ENCODE results near the gene POC1A. TPM values are rescaled to one million over a fixed set of nuclear protein-coding genes. Genes with fewer than 3 reads are reported as not detected.

POC1A gene
- total and polyA plus RNA-seq, 2 donors (not counting 3 experiments of a cell fraction or from before 2014, with no cell fraction given), result 14.8 to 19.4 TPM

DNA sequence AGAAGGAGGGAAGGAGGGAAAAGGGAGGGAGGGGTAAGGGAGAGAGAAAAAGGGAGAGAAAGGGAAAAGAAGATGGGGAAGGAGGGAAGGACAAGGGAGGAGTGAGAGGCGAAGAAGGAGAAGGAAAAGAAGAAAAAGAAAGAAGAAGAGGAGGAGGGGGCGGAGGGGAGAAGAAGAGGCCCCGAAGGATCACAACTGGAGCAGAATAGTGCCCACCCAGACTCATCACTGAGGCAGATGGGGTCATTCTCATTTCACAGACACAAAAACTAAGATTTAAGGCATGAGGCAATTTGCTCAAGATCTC lies 41.0 kb upstream of the POC1A start:
- H3K9ac ChIP-seq (replicated peaks; ENCODE audit: extremely low read depth, insufficient read depth, low read length), result no peak overlapping the region
- no peaks in the 10 kb centered on the region for H3K27me3 ChIP-seq (ENCODE audit: control insufficient read depth in 2 of 2, insufficient read depth in 2 of 2, low read length in 2 of 2)
- no TSS peak for BruUV-seq (replicated peaks)
- H3K27ac ChIP-seq (ENCODE audit: insufficient read depth, low read depth, low read length), result no peak overlapping the region
- H3K4me3 ChIP-seq (replicated peaks in 1 of 3; ENCODE audit: insufficient read depth in 1 of 3, low read depth in 1 of 3, low read length in 3 of 3), result no peak overlapping the region
- no peak for FAIRE-seq
- H4K20me1 ChIP-seq (replicated peaks; ENCODE audit: control insufficient read depth, extremely low read depth, insufficient read depth, low read length), result no peaks in the 10 kb centered on the region
- no peak for TF ChIP-seq EZH2 (IDR thresholded peaks at IDR 0.05; ENCODE audit: borderline replicate concordance, low read depth, low read length, severe bottlenecking)
- ChIA-PET POLR2A (no interaction called here), CTCF (no interaction called here)
- no peak overlapping the region for H2AFZ ChIP-seq (ENCODE audit: low read depth, low read length)
- no peaks in the 10 kb centered on the region for H3K9me1 ChIP-seq (replicated peaks; ENCODE audit: control insufficient read depth, extremely low read depth, insufficient read depth, low read length)
- H3K4me2 ChIP-seq (ENCODE audit: insufficient read depth, low read length), result no peak overlapping the region
- peaks cover 15% of the 10 kb centered on the region for H3K79me2 ChIP-seq (ENCODE audit: control insufficient read depth, insufficient read depth, low read length)
- H3K9me3 ChIP-seq (replicated peaks; ENCODE audit: control insufficient read depth, insufficient read depth, low read length), result no peaks in the 10 kb centered on the region
- H3K4me1 ChIP-seq (ENCODE audit: control insufficient read depth, extremely low read depth, insufficient read depth, low read length), result peaks cover 17% of the 10 kb centered on the region
- DNase-seq (ENCODE audit: low read depth, low spot score), result no peak
- H3K36me3 ChIP-seq (ENCODE audit: control insufficient read depth in 2 of 2, extremely low read depth in 1 of 2, insufficient read depth in 2 of 2, low read length in 2 of 2), result no peaks in the 10 kb centered on the region
- dilution Hi-C loops (cut with MboI; ENCODE audit: extremely low pct_ligation_motif_present, low sequenced_read_pairs) (no loop called here), intact Hi-C loops (cut with micrococcal nuclease) (loop anchor here (5.0 kb wide), 1 partner anchor 193 kb away; no protein-coding TSS in a partner anchor)

DNA sequence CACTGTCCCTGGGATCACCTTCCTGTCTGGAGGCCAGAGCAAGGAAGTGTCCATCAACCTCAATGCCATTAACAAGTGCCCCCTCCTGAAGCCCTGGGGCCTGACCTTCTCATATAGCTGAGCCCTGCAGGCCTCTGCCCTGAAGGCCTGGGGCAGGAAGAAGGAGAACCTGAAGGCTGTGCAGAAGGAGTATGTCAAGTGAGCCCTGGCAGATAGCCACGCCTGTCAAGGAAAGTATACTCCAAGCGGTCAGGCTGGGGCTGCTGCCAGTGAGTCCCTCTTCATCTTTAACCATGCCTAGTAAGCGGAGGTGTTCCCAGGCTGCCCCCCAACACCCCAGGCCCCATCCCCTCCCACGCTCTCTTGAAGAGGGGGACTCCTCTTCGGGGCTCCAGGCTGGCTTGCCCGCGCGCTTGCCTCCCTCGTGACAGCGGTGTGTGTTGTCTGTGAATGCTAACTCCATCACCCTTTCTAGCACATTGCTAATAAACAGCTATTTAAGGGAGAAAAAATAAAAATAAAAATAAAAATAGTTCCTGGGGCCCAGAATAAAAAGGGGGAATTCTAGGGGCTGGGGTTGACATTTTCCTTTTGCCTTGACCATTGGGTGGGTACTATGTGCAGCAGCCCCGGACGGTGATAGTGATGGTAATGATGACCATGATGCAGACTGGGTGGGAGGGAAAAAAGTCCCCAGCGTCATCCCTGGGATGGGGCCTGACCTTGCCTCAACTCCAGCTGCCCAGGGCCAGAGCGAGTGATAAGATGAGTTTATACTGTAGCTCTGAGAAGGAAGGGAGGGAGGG lies 40.5 kb upstream of the POC1A start:
- Histone ChIP-seq H3K4me3 (replicated peaks in 1 of 3; ENCODE audit: insufficient read depth in 1 of 3, low read depth in 1 of 3, low read length in 3 of 3) (no peak overlapping the region), H4K20me1 (replicated peaks; ENCODE audit: control insufficient read depth, extremely low read depth, insufficient read depth, low read length) (no peaks in the 10 kb centered on the region), H3K36me3 (ENCODE audit: control insufficient read depth in 2 of 2, extremely low read depth in 1 of 2, insufficient read depth in 2 of 2, low read length in 2 of 2) (no peaks in the 10 kb centered on the region), H3K4me1 (ENCODE audit: control insufficient read depth, extremely low read depth, insufficient read depth, low read length) (peaks cover 17% of the 10 kb centered on the region), H3K27ac (ENCODE audit: insufficient read depth, low read depth, low read length) (no peak overlapping the region), H3K79me2 (ENCODE audit: control insufficient read depth, insufficient read depth, low read length) (peaks cover 15% of the 10 kb centered on the region), H2AFZ (ENCODE audit: low read depth, low read length) (no peak overlapping the region), H3K27me3 (ENCODE audit: control insufficient read depth in 2 of 2, insufficient read depth in 2 of 2, low read length in 2 of 2) (no peaks in the 10 kb centered on the region), H3K9me3 (replicated peaks; ENCODE audit: control insufficient read depth, insufficient read depth, low read length) (no peaks in the 10 kb centered on the region), H3K9me1 (replicated peaks; ENCODE audit: control insufficient read depth, extremely low read depth, insufficient read depth, low read length) (no peaks in the 10 kb centered on the region), H3K4me2 (ENCODE audit: insufficient read depth, low read length) (no peak overlapping the region), H3K9ac (replicated peaks; ENCODE audit: extremely low read depth, insufficient read depth, low read length) (no peak overlapping the region)
- ChIA-PET POLR2A (no interaction called here), CTCF (interaction anchor here (0.7 kb wide), 1 partner anchor 8 kb away, joined by 3 read pairs; no protein-coding TSS in a partner anchor)
- intact Hi-C loops (cut with micrococcal nuclease), result loop anchor here (5.0 kb wide), 1 partner anchor 192 kb away; no protein-coding TSS in a partner anchor
- DNase-seq (ENCODE audit: low read depth, low spot score) (no peak), FAIRE-seq (no peak)
- dilution Hi-C loops (cut with MboI; ENCODE audit: extremely low pct_ligation_motif_present, low sequenced_read_pairs), result no loop called here
- BruUV-seq (replicated peaks), result no TSS peak
- TF ChIP-seq, protein P1, sequence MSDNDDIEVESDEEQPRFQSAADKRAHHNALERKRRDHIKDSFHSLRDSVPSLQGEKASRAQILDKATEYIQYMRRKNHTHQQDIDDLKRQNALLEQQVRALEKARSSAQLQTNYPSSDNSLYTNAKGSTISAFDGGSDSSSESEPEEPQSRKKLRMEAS (IDR thresholded peaks at IDR 0.05; ENCODE audit: insufficient read depth, insufficient read length), result no peak
- TF ChIP-seq GATA2 (IDR thresholded peaks at IDR 0.05; ENCODE audit: insufficient read depth, insufficient read length, low read depth, low read length), result no peak
- no peak for TF ChIP-seq POLR2AphosphoS5 (IDR thresholded peaks at IDR 0.05; ENCODE audit: insufficient read depth, low read depth, low read length)
- no peak for TF ChIP-seq MYC (IDR thresholded peaks at IDR 0.05; ENCODE audit: low read depth, low read length)
- TF ChIP-seq, protein P2, sequence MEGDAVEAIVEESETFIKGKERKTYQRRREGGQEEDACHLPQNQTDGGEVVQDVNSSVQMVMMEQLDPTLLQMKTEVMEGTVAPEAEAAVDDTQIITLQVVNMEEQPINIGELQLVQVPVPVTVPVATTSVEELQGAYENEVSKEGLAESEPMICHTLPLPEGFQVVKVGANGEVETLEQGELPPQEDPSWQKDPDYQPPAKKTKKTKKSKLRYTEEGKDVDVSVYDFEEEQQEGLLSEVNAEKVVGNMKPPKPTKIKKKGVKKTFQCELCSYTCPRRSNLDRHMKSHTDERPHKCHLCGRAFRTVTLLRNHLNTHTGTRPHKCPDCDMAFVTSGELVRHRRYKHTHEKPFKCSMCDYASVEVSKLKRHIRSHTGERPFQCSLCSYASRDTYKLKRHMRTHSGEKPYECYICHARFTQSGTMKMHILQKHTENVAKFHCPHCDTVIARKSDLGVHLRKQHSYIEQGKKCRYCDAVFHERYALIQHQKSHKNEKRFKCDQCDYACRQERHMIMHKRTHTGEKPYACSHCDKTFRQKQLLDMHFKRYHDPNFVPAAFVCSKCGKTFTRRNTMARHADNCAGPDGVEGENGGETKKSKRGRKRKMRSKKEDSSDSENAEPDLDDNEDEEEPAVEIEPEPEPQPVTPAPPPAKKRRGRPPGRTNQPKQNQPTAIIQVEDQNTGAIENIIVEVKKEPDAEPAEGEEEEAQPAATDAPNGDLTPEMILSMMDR (IDR thresholded peaks at IDR 0.05; ENCODE audit: extremely low read depth in 1 of 2, insufficient read depth in 1 of 2, low read depth in 1 of 2, low read length in 2 of 2), result no peak
- no peak for TF ChIP-seq POLR2A (IDR thresholded peaks at IDR 0.05; ENCODE audit: low read depth, low read length)
- no peak for TF ChIP-seq FOS (IDR thresholded peaks at IDR 0.05; ENCODE audit: borderline replicate concordance, insufficient read depth, low read length)
- TF ChIP-seq JUN (IDR thresholded peaks at IDR 0.05; ENCODE audit: borderline replicate concordance, insufficient read depth, insufficient read length, low read depth), result no peak
- no peak for TF ChIP-seq EZH2 (IDR thresholded peaks at IDR 0.05; ENCODE audit: borderline replicate concordance, low read depth, low read length, severe bottlenecking)

Data from endothelial cell of umbilical vein (primary cell).